Measurements from ENCODE around the gene FSCN2. TPM values are rescaled to one million over a fixed set of nuclear protein-coding genes. Genes with fewer than 3 reads are reported as not detected.

Gene FSCN2
- total RNA-seq, 1 experiment from 2014 or later, result 1.6 TPM

GRCh38 chr17:81558941-81559806 is 31.0 kb downstream of the FSCN2 start:
- no peaks in the 10 kb centered on the region for H3K79me1 ChIP-seq (ENCODE audit: insufficient read depth, low read depth, low read length, poor library complexity, severe bottlenecking)
- H3K27ac ChIP-seq (ENCODE audit: insufficient read length, low read depth, low read length), result no peak overlapping the region
- H3K79me2 ChIP-seq (ENCODE audit: insufficient read depth, low read length), result no peaks in the 10 kb centered on the region

More at GRCh38 chr17:81558941-81559806, 31.0 kb downstream of the FSCN2 start:
- Histone ChIP-seq H3K23ac (ENCODE audit: insufficient read length, low read depth, low read length) (no peak overlapping the region), H4K91ac (ENCODE audit: insufficient read length, low read depth, low read length) (no peak overlapping the region), H3K14ac (ENCODE audit: insufficient read depth, low read length) (no peak overlapping the region), H3K23me2 (ENCODE audit: insufficient read length, low read depth, low read length, poor library complexity, severe bottlenecking) (no peaks in the 10 kb centered on the region), H2BK120ac (ENCODE audit: low read depth, low read length, poor library complexity, severe bottlenecking) (no peak overlapping the region), H2AK5ac (ENCODE audit: insufficient read length, low read length) (no peak overlapping the region), H2BK20ac (ENCODE audit: low read depth, low read length, poor library complexity, severe bottlenecking) (no peak overlapping the region), H3K4ac (ENCODE audit: low read depth, low read length) (no peak overlapping the region), H4K20me1 (ENCODE audit: control insufficient read depth, insufficient read depth, insufficient read length) (no peaks in the 10 kb centered on the region), H3T11ph (ENCODE audit: low read length) (no peak overlapping the region), H4K5ac (ENCODE audit: insufficient read length, low read depth, low read length) (no peak overlapping the region), H3K4me2 (ENCODE audit: insufficient read depth, insufficient read length, low read length) (no peak overlapping the region), H3K4me1 (ENCODE audit: insufficient read depth, low read length) (no peaks in the 10 kb centered on the region), H4K8ac (replicated peaks; ENCODE audit: insufficient read length, low read depth, low read length) (no peak overlapping the region), H2BK5ac (ENCODE audit: insufficient read length, low read length) (no peak overlapping the region), H2BK15ac (ENCODE audit: low read depth, low read length) (no peak overlapping the region), H2AFZ (ENCODE audit: low read length) (no peak overlapping the region), H3K9me3 (ENCODE audit: control insufficient read depth, low read depth, low read length) (no peaks in the 10 kb centered on the region), H2BK12ac (ENCODE audit: insufficient read length, low read depth, low read length) (no peak overlapping the region), H3K56ac (ENCODE audit: insufficient read length, low read depth, low read length) (no peak overlapping the region), H3K18ac (ENCODE audit: insufficient read length, low read depth, low read length) (no peak overlapping the region), H3K27me3 (ENCODE audit: insufficient read depth, low read length) (no peaks in the 10 kb centered on the region), H3K9ac (ENCODE audit: extremely low read depth, insufficient read length, low read length) (no peak overlapping the region)
- no peak overlapping the region for H3K27ac Mint-ChIP-seq
- H3K4me3 Mint-ChIP-seq, result no peak overlapping the region
- peak; percentile 73 for DNase-seq
- H3K4me1 Mint-ChIP-seq, result no peaks in the 10 kb centered on the region; a peak in 1 of 4 replicates
- WGBS (ENCODE audit: extremely low coverage, insufficient read length, low lambda C conversion rate), result no CpG with 5 or more reads among the region's 27 CpGs
- no peaks in the 10 kb centered on the region for H3K27me3 Mint-ChIP-seq (ENCODE audit: low read depth)
- peaks cover 11 to 65% (median 54%) of the 10 kb centered on the region in 3 experiments; a peak in 6 of 7 replicates for H3K36me3 Mint-ChIP-seq (ENCODE audit: insufficient read depth in 1 of 3, low read depth in 3 of 3)
- peak; percentile 50 for TF ChIP-seq CTCF (conservative IDR thresholded peaks at IDR 0.05)
- H3K9me3 Mint-ChIP-seq, result no peaks in the 10 kb centered on the region
